GM23338 (cell line): ENCODE measurements around the gene ERICH3. TPM values are rescaled to one million over a fixed set of nuclear protein-coding genes. Genes with fewer than 3 reads are reported as not detected.
A peak's percentile ranks its signal among the peaks of the same experiment; 100 is the strongest.

ENCODE experiments used
- ATAC-seq: fragments of 200-7000 bp; cut with Tn5 transposase; 3 replicates; pipeline ENCODE4 v1.9.1; 2020
- DNase-seq: peaks from one replicate; pipeline ENCODE4 v3.0.0-alpha.2; 2015; ENCODE audit warnings: low spot score
- H2AFZ ChIP-seq: fragments of 200-600 bp; sonication (generic); 2 replicates; pipeline ENCODE4 v1.8.0; 2016; ENCODE audit warnings: antibody characterized with exemption, mild to moderate bottlenecking, moderate library complexity
- H3F3A ChIP-seq: fragments of 200-600 bp; sonication (generic); replicated peaks from 2 replicates; pipeline ENCODE4 v1.8.0; 2017; ENCODE audit warnings: antibody characterized with exemption, mixed run types, low read depth
- H3K27ac ChIP-seq: fragments of 200-600 bp; sonication (generic); 2 replicates; pipeline ENCODE4 v1.6.1; 2016; ENCODE audit warnings: low read depth
- H3K27me3 ChIP-seq: fragments of 200-600 bp; sonication (generic); 2 replicates; pipeline ENCODE4 v1.8.0; 2016; ENCODE audit warnings: mild to moderate bottlenecking, mixed run types, moderate library complexity; ENCODE audit not compliant: insufficient read depth
- H3K36me3 ChIP-seq: fragments of 200-600 bp; sonication (generic); 2 replicates; pipeline ENCODE4 v1.8.0; 2016; ENCODE audit warnings: mild to moderate bottlenecking; ENCODE audit not compliant: insufficient read depth
- H3K4me1 ChIP-seq: fragments of 200-600 bp; sonication (generic); 2 replicates; pipeline ENCODE4 v1.8.0; 2016; ENCODE audit warnings: mild to moderate bottlenecking, moderate library complexity; ENCODE audit not compliant: insufficient read depth
- H3K4me2 ChIP-seq: fragments of 200-600 bp; sonication (generic); 2 replicates; pipeline ENCODE4 v1.7.1; 2017; ENCODE audit warnings: mixed run types
- H3K4me3 ChIP-seq: fragments of 200-600 bp; sonication (generic); 2 replicates; pipeline ENCODE4 v1.6.1; 2016; ENCODE audit warnings: mixed run types
- H3K79me2 ChIP-seq: fragments of 200-600 bp; sonication (generic); replicated peaks from 2 replicates; pipeline ENCODE4 v1.8.0; 2017; ENCODE audit warnings: mild to moderate bottlenecking; ENCODE audit not compliant: insufficient read depth
- H3K9me2 ChIP-seq: fragments of 200-600 bp; sonication (generic); 2 replicates; pipeline ENCODE4 v1.8.0; 2017; ENCODE audit not compliant: insufficient read depth
- H4K20me1 ChIP-seq: fragments of 200-600 bp; sonication (generic); replicated peaks from 2 replicates; pipeline ENCODE4 v1.8.0; 2017; ENCODE audit warnings: mild to moderate bottlenecking; ENCODE audit not compliant: insufficient read depth
- H3K27ac Mint-ChIP-seq: 2 replicates; pipeline ENCODE4 v1.8.0; 2020; ENCODE audit warnings: inconsistent platforms, mild to moderate bottlenecking, moderate library complexity, mixed read lengths
- H3K27me3 Mint-ChIP-seq: 3 replicates; pipeline ENCODE4 v1.8.0; 2022; ENCODE audit warnings: low read depth, mild to moderate bottlenecking, moderate library complexity, mixed read lengths, inconsistent platforms; ENCODE audit not compliant: insufficient read depth, poor library complexity
- H3K36me3 Mint-ChIP-seq: 3 replicates; pipeline ENCODE4 v1.8.0; 2021; ENCODE audit warnings: low read depth, mild to moderate bottlenecking, inconsistent platforms, moderate library complexity, mixed read lengths
- H3K4me1 Mint-ChIP-seq: 3 replicates; pipeline ENCODE4 v1.8.0; 2020; ENCODE audit warnings: mild to moderate bottlenecking, inconsistent platforms, mixed read lengths
- H3K4me3 Mint-ChIP-seq: 3 replicates; pipeline ENCODE4 v1.8.0; 2021; ENCODE audit warnings: moderate library complexity, mild to moderate bottlenecking, inconsistent platforms, mixed read lengths
- H3K9me3 Mint-ChIP-seq: 3 replicates; pipeline ENCODE4 v1.8.0; 2020; ENCODE audit warnings: moderate library complexity, mild to moderate bottlenecking, inconsistent platforms, mixed read lengths
- CTCF ChIP-seq, 2 experiments: fragments of 200-600 bp in 1 of 2; sonication (generic) in 1 of 2; conservative IDR thresholded peaks; 2 replicates each; pipeline versions ENCODE4 v1.5.1 to v1.6.1; 2016 to 2017; ENCODE audit warnings: antibody characterized with exemption in 2 of 2, low read depth in 2 of 2, mild to moderate bottlenecking in 2 of 2, moderate library complexity in 1 of 2
- EZH2 ChIP-seq: fragments of 200-600 bp; sonication (generic); IDR thresholded peaks from one replicate; pipeline ENCODE4 v1.8.0; 2017; ENCODE audit warnings: antibody characterized with exemption, mild to moderate bottlenecking, low read depth; ENCODE audit not compliant: unreplicated experiment
- ZNF331 ChIP-seq: fragments of 250-450 bp; sonication (Bioruptor Pico); IDR thresholded peaks from 2 replicates; pipeline ENCODE4 v1.5.0; 2020; ENCODE audit warnings: low read depth, mild to moderate bottlenecking, moderate library complexity
- ZNF462 ChIP-seq: fragments of 250-450 bp; sonication (Bioruptor Pico); IDR thresholded peaks from 2 replicates; pipeline ENCODE4 v1.5.0; 2020; ENCODE audit warnings: mild to moderate bottlenecking, moderate library complexity
- polyA plus RNA-seq: library from polyadenylated mRNA; unstranded; fragments of >200 nt; fragmentation: Nextera tagmentation; extraction: Ambion mirVana; gene quantifications from 2 replicates; pipeline ENCODE4 v1.2.1, GENCODE V29; 2016
- total RNA-seq: library from RNA; depleted of rRNA; stranded (reverse); fragments of >200 nt; shearing (Covaris generic); gene quantifications from 2 replicates; pipeline ENCODE4 v1.2.3, GENCODE V29; 2014

The ERICH3 gene
- total and polyA plus RNA-seq, 2 experiments from 2014 or later, result not detected

- TF ChIP-seq ZNF462 (CRISPR knock-in tag), result no peak
These were observed 16.7 kb upstream of the ERICH3 start (continued) for GRCh38 chr1:74690364-74690696.

- H3K4me1 Mint-ChIP-seq, result peaks cover 9% of the 10 kb centered on the region
- no peaks in the 10 kb centered on the region for H3K27me3 Mint-ChIP-seq
- Histone ChIP-seq H3F3A (no peaks in the 10 kb centered on the region), H3K4me3 (no peak overlapping the region), H3K4me1 (no peaks in the 10 kb centered on the region), H3K4me2 (no peak overlapping the region), H3K9me2 (no peaks in the 10 kb centered on the region), H3K27me3 (no peaks in the 10 kb centered on the region), H3K36me3 (no peaks in the 10 kb centered on the region), H4K20me1 (no peaks in the 10 kb centered on the region), H3K79me2 (no peaks in the 10 kb centered on the region), H3K27ac (no peak overlapping the region), H2AFZ (peak overlapping the region; percentile 5; the same call in 1 of the 2 replicates)
- no peaks in the 10 kb centered on the region for H3K36me3 Mint-ChIP-seq
- no peak overlapping the region; the same call in 2 of the 3 replicates for H3K4me3 Mint-ChIP-seq
- ATAC-seq (peak; percentile 77), DNase-seq (peak; percentile 84)
- no peak for TF ChIP-seq EZH2
- TF ChIP-seq CTCF (conservative IDR thresholded peaks at IDR 0.05; ENCODE audit: low read depth in 2 of 2), result peak; percentile 93 to 99
- no peak for TF ChIP-seq ZNF331 (CRISPR knock-in tag)
- H3K9me3 Mint-ChIP-seq, result no peaks in the 10 kb centered on the region
- H3K27ac Mint-ChIP-seq, result peak overlapping the region; percentile 84
These were observed 16.2 kb upstream of the ERICH3 start for GRCh38 chr1:74689621-74690363.
